GM23338 (cell line): ENCODE measurements around the gene TBC1D16. TPM values are rescaled to one million over a fixed set of nuclear protein-coding genes. Genes with fewer than 3 reads are reported as not detected.

ENCODE experiments used
- ATAC-seq: fragments of 200-7000 bp; cut with Tn5 transposase; 3 replicates; pipeline ENCODE4 v1.9.1; 2020
- DNase-seq: peaks from one replicate; pipeline ENCODE4 v3.0.0-alpha.2; 2015; ENCODE audit warnings: low spot score
- H2AFZ ChIP-seq: fragments of 200-600 bp; sonication (generic); 2 replicates; pipeline ENCODE4 v1.8.0; 2016; ENCODE audit warnings: antibody characterized with exemption, mild to moderate bottlenecking, moderate library complexity
- H3F3A ChIP-seq: fragments of 200-600 bp; sonication (generic); replicated peaks from 2 replicates; pipeline ENCODE4 v1.8.0; 2017; ENCODE audit warnings: antibody characterized with exemption, mixed run types, low read depth
- H3K27ac ChIP-seq: fragments of 200-600 bp; sonication (generic); 2 replicates; pipeline ENCODE4 v1.6.1; 2016; ENCODE audit warnings: low read depth
- H3K27me3 ChIP-seq: fragments of 200-600 bp; sonication (generic); 2 replicates; pipeline ENCODE4 v1.8.0; 2016; ENCODE audit warnings: mild to moderate bottlenecking, mixed run types, moderate library complexity; ENCODE audit not compliant: insufficient read depth
- H3K36me3 ChIP-seq: fragments of 200-600 bp; sonication (generic); 2 replicates; pipeline ENCODE4 v1.8.0; 2016; ENCODE audit warnings: mild to moderate bottlenecking; ENCODE audit not compliant: insufficient read depth
- H3K4me1 ChIP-seq: fragments of 200-600 bp; sonication (generic); 2 replicates; pipeline ENCODE4 v1.8.0; 2016; ENCODE audit warnings: mild to moderate bottlenecking, moderate library complexity; ENCODE audit not compliant: insufficient read depth
- H3K4me2 ChIP-seq: fragments of 200-600 bp; sonication (generic); 2 replicates; pipeline ENCODE4 v1.7.1; 2017; ENCODE audit warnings: mixed run types
- H3K4me3 ChIP-seq: fragments of 200-600 bp; sonication (generic); 2 replicates; pipeline ENCODE4 v1.6.1; 2016; ENCODE audit warnings: mixed run types
- H3K79me2 ChIP-seq: fragments of 200-600 bp; sonication (generic); replicated peaks from 2 replicates; pipeline ENCODE4 v1.8.0; 2017; ENCODE audit warnings: mild to moderate bottlenecking; ENCODE audit not compliant: insufficient read depth
- H3K9me2 ChIP-seq: fragments of 200-600 bp; sonication (generic); 2 replicates; pipeline ENCODE4 v1.8.0; 2017; ENCODE audit not compliant: insufficient read depth
- H4K20me1 ChIP-seq: fragments of 200-600 bp; sonication (generic); replicated peaks from 2 replicates; pipeline ENCODE4 v1.8.0; 2017; ENCODE audit warnings: mild to moderate bottlenecking; ENCODE audit not compliant: insufficient read depth
- H3K27ac Mint-ChIP-seq: 2 replicates; pipeline ENCODE4 v1.8.0; 2020; ENCODE audit warnings: inconsistent platforms, mild to moderate bottlenecking, moderate library complexity, mixed read lengths
- H3K27me3 Mint-ChIP-seq: 3 replicates; pipeline ENCODE4 v1.8.0; 2022; ENCODE audit warnings: low read depth, mild to moderate bottlenecking, moderate library complexity, mixed read lengths, inconsistent platforms; ENCODE audit not compliant: insufficient read depth, poor library complexity
- H3K36me3 Mint-ChIP-seq: 3 replicates; pipeline ENCODE4 v1.8.0; 2021; ENCODE audit warnings: low read depth, mild to moderate bottlenecking, inconsistent platforms, moderate library complexity, mixed read lengths
- H3K4me1 Mint-ChIP-seq: 3 replicates; pipeline ENCODE4 v1.8.0; 2020; ENCODE audit warnings: mild to moderate bottlenecking, inconsistent platforms, mixed read lengths
- H3K4me3 Mint-ChIP-seq: 3 replicates; pipeline ENCODE4 v1.8.0; 2021; ENCODE audit warnings: moderate library complexity, mild to moderate bottlenecking, inconsistent platforms, mixed read lengths
- H3K9me3 Mint-ChIP-seq: 3 replicates; pipeline ENCODE4 v1.8.0; 2020; ENCODE audit warnings: moderate library complexity, mild to moderate bottlenecking, inconsistent platforms, mixed read lengths
- CREB1 ChIP-seq: fragments of 250-450 bp; sonication (Bioruptor Pico); IDR thresholded peaks from 2 replicates; pipeline ENCODE4 v1.5.0; 2020; ENCODE audit warnings: low read depth, mild to moderate bottlenecking, moderate library complexity
- CTCF ChIP-seq, 2 experiments: fragments of 200-600 bp in 1 of 2; sonication (generic) in 1 of 2; conservative IDR thresholded peaks; 2 replicates each; pipeline versions ENCODE4 v1.5.1 to v1.6.1; 2016 to 2017; ENCODE audit warnings: antibody characterized with exemption in 2 of 2, low read depth in 2 of 2, mild to moderate bottlenecking in 2 of 2, moderate library complexity in 1 of 2
- ETS1 ChIP-seq: IDR thresholded peaks from 2 replicates; pipeline ENCODE4 v1.6.1; 2016; ENCODE audit warnings: antibody characterized with exemption
- EZH2 ChIP-seq: fragments of 200-600 bp; sonication (generic); IDR thresholded peaks from one replicate; pipeline ENCODE4 v1.8.0; 2017; ENCODE audit warnings: antibody characterized with exemption, mild to moderate bottlenecking, low read depth; ENCODE audit not compliant: unreplicated experiment
- EZH2phosphoT487 ChIP-seq: fragments of 200-600 bp; sonication (generic); IDR thresholded peaks from one replicate; pipeline ENCODE4 v1.8.1; 2018; ENCODE audit warnings: antibody characterized with exemption; ENCODE audit not compliant: unreplicated experiment
- JUNB ChIP-seq: IDR thresholded peaks from one replicate; pipeline ENCODE4 v1.6.1; 2016; ENCODE audit warnings: antibody characterized with exemption; ENCODE audit not compliant: unreplicated experiment
- NANOG ChIP-seq: IDR thresholded peaks from 2 replicates; pipeline ENCODE4 v1.6.1; 2016; ENCODE audit warnings: antibody characterized with exemption, borderline replicate concordance
- POLR2AphosphoS5 ChIP-seq: IDR thresholded peaks from 2 replicates; pipeline ENCODE4 v1.6.1; 2016; ENCODE audit warnings: antibody characterized with exemption, low read depth
- REST ChIP-seq: IDR thresholded peaks from one replicate; pipeline ENCODE4 v1.6.1; 2018; ENCODE audit warnings: antibody characterized with exemption; ENCODE audit not compliant: unreplicated experiment
- STAT1 ChIP-seq: IDR thresholded peaks from one replicate; pipeline ENCODE4 v1.6.1; 2016; ENCODE audit warnings: antibody characterized with exemption; ENCODE audit not compliant: unreplicated experiment
- ZNF114 ChIP-seq: fragments of 250-450 bp; sonication (Bioruptor Pico); IDR thresholded peaks from 2 replicates; pipeline ENCODE4 v1.5.0; 2020; ENCODE audit warnings: mild to moderate bottlenecking, moderate library complexity
- ZNF331 ChIP-seq: fragments of 250-450 bp; sonication (Bioruptor Pico); IDR thresholded peaks from 2 replicates; pipeline ENCODE4 v1.5.0; 2020; ENCODE audit warnings: low read depth, mild to moderate bottlenecking, moderate library complexity
- polyA plus RNA-seq: library from polyadenylated mRNA; unstranded; fragments of >200 nt; fragmentation: Nextera tagmentation; extraction: Ambion mirVana; gene quantifications from 2 replicates; pipeline ENCODE4 v1.2.1, GENCODE V29; 2016
- total RNA-seq: library from RNA; depleted of rRNA; stranded (reverse); fragments of >200 nt; shearing (Covaris generic); gene quantifications from 2 replicates; pipeline ENCODE4 v1.2.3, GENCODE V29; 2014

The TBC1D16 gene
- total and polyA plus RNA-seq, 2 experiments from 2014 or later, result 16.7 to 104 TPM

GRCh38 chr17:79991924-79992648 lies 43.6 kb downstream of the TBC1D16 start:
- peak; percentile 34 for DNase-seq
- peak; percentile 48 for ATAC-seq
- peaks cover 66% of the 10 kb centered on the region for H3K4me1 Mint-ChIP-seq
- Histone ChIP-seq H3K27me3 (no peaks in the 10 kb centered on the region), H3K9me2 (no peaks in the 10 kb centered on the region), H3F3A (peaks cover 7% of the 10 kb centered on the region; the same call in 1 of the 2 replicates), H3K27ac (peak overlapping the region; percentile 91; the same call in 1 of the 2 replicates), H3K79me2 (peaks cover 47% of the 10 kb centered on the region), H3K4me2 (peak overlapping the region; percentile 81), H3K36me3 (no peaks in the 10 kb centered on the region), H2AFZ (no peak overlapping the region), H4K20me1 (peaks cover 18% of the 10 kb centered on the region), H3K4me3 (peak overlapping the region; percentile 53), H3K4me1 (peaks cover 50% of the 10 kb centered on the region)
- H3K27ac Mint-ChIP-seq, result peak overlapping the region; percentile 30
- TF ChIP-seq CTCF (conservative IDR thresholded peaks at IDR 0.05; ENCODE audit: low read depth in 2 of 2) (0 out of 4 replicates have a peak, but pooled peaks of 1 of the 2 experiments have one; percentile 6), EZH2phosphoT487 (no peak)
- no peaks in the 10 kb centered on the region; the same call in 1 of the 3 replicates for H3K36me3 Mint-ChIP-seq
- peak overlapping the region; percentile 63 for H3K4me3 Mint-ChIP-seq
- no peaks in the 10 kb centered on the region; the same call in 2 of the 3 replicates for H3K9me3 Mint-ChIP-seq
- H3K27me3 Mint-ChIP-seq, result peaks cover 16% of the 10 kb centered on the region

- H3K4me1 Mint-ChIP-seq, result peaks cover 61% of the 10 kb centered on the region
- peaks cover 2% of the 10 kb centered on the region; the same call in 2 of the 3 replicates for H3K36me3 Mint-ChIP-seq
- H3K27me3 Mint-ChIP-seq, result peaks cover 16% of the 10 kb centered on the region
- DNase-seq (peak; percentile 89), ATAC-seq (peak; percentile 83)
- Histone ChIP-seq H3K4me1 (peaks cover 47% of the 10 kb centered on the region), H3K9me2 (no peaks in the 10 kb centered on the region), H3K27ac (no peak overlapping the region), H4K20me1 (peaks cover 18% of the 10 kb centered on the region), H2AFZ (no peak overlapping the region), H3K36me3 (no peaks in the 10 kb centered on the region), H3K4me3 (peak overlapping the region; percentile 53; the same call in 1 of the 2 replicates), H3K4me2 (peak overlapping the region; percentile 81; the same call in 1 of the 2 replicates), H3K79me2 (peaks cover 51% of the 10 kb centered on the region), H3F3A (peaks cover 7% of the 10 kb centered on the region; the same call in 1 of the 2 replicates), H3K27me3 (no peaks in the 10 kb centered on the region)
- no peaks in the 10 kb centered on the region; the same call in 2 of the 3 replicates for H3K9me3 Mint-ChIP-seq
- peak overlapping the region; percentile 4; the same call in 2 of the 3 replicates for H3K4me3 Mint-ChIP-seq
- peak overlapping the region; percentile 74; the same call in 1 of the 2 replicates for H3K27ac Mint-ChIP-seq
- no peak for TF ChIP-seq CREB1 (CRISPR knock-in tag)
- TF ChIP-seq EZH2, result no peak
- no peak for TF ChIP-seq REST
- no peak for TF ChIP-seq ZNF114 (CRISPR knock-in tag)
- TF ChIP-seq NANOG, result no peak
- TF ChIP-seq ZNF331 (CRISPR knock-in tag), result no peak
- peak; percentile 20 to 78; a peak in 2 of 4 replicates for TF ChIP-seq CTCF (conservative IDR thresholded peaks at IDR 0.05; ENCODE audit: low read depth in 2 of 2)
- TF ChIP-seq STAT1, result no peak
- TF ChIP-seq JUNB, result no peak
- TF ChIP-seq EZH2phosphoT487, result no peak
- 0 out of 2 replicates have a peak, but pooled peaks have one; percentile 5 for TF ChIP-seq POLR2AphosphoS5
- no peak for TF ChIP-seq ETS1
Measured at GRCh38 chr17:79991140-79991923, 44.3 kb downstream of the TBC1D16 start.
